PC-3 (cell line): ENCODE measurements around the gene MED8. TPM values are rescaled to one million over a fixed set of nuclear protein-coding genes. Genes with fewer than 3 reads are reported as not detected.
"Not testable (repeated sequence)": the region's sequence is repeated elsewhere in the genome, so short reads cannot be mapped to it uniquely, and the experiment has no call there.

Experiments used
- ATAC-seq: fragments of 200-7000 bp; cut with Tn5 transposase; 2 replicates; pipeline ENCODE4 v1.9.1; 2020; ENCODE audit warnings: mild to moderate bottlenecking, moderate library complexity
- BruUV-seq: library from RNA; stranded (reverse); fragments of 400-500 nt; replicated peaks from 2 replicates; lab custom pipeline; 2021; lab: Mats Ljungman, UMichigan
- CTCF ChIA-PET: fragments of 300-600 bp; sonication (Branson Sonifier 250); formaldehyde crosslinking; loops from one replicate; lab custom pipeline; 2022; ENCODE audit warnings: antibody characterized with exemption; lab: Charles Lee
- POLR2A ChIA-PET: fragments of 300-600 bp; sonication (Branson Sonifier 250); formaldehyde crosslinking; loops from one replicate; lab custom pipeline; 2022; ENCODE audit warnings: antibody characterized with exemption; ENCODE audit not compliant: unreplicated experiment; lab: Charles Lee
- DNase-seq: peaks from one replicate; pipeline ENCODE4 v3.0.0-alpha.2; 2015
- H2AFZ ChIP-seq: fragments of 300-600 bp; sonication (generic); 2 replicates; pipeline ENCODE4 v1.6.0; 2016; ENCODE audit warnings: antibody characterized with exemption, low read length
- H3F3A ChIP-seq: fragments of 300-600 bp; sonication (generic); one replicate; pipeline ENCODE4 v1.6.0; 2017; ENCODE audit warnings: antibody characterized with exemption, low read length, control low read depth, mild to moderate bottlenecking; ENCODE audit not compliant: unreplicated experiment
- H3K27ac ChIP-seq: fragments of 300-600 bp; sonication (generic); 2 replicates; pipeline ENCODE4 v1.5.1; 2016; ENCODE audit warnings: mild to moderate bottlenecking, low read length
- H3K27me3 ChIP-seq: fragments of 300-600 bp; sonication (generic); 2 replicates; pipeline ENCODE4 v1.6.1; 2016; ENCODE audit warnings: low read length, mixed read lengths
- H3K36me3 ChIP-seq: fragments of 300-600 bp; sonication (generic); 2 replicates; pipeline ENCODE4 v1.6.1; 2016; ENCODE audit warnings: low read depth, mixed run types, low read length, mixed read lengths
- H3K4me1 ChIP-seq: fragments of 300-600 bp; sonication (generic); 2 replicates; pipeline ENCODE4 v1.5.1; 2016; ENCODE audit warnings: low read length; ENCODE audit not compliant: insufficient read depth
- H3K4me2 ChIP-seq: fragments of 300-600 bp; sonication (generic); 2 replicates; pipeline ENCODE4 v1.6.0; 2016; ENCODE audit warnings: low read length
- H3K4me3 ChIP-seq: fragments of 300-600 bp; sonication (generic); 2 replicates; pipeline ENCODE4 v1.5.1; 2016; ENCODE audit warnings: mild to moderate bottlenecking, low read length, mixed read lengths
- H3K79me2 ChIP-seq: fragments of 300-600 bp; sonication (generic); 2 replicates; pipeline ENCODE4 v1.6.1; 2017; ENCODE audit warnings: low read length, mixed read lengths
- H3K9ac ChIP-seq: fragments of 300-600 bp; sonication (generic); 2 replicates; pipeline ENCODE4 v1.6.0; 2016; ENCODE audit warnings: mild to moderate bottlenecking, low read length
- H3K9me2 ChIP-seq: fragments of 300-600 bp; sonication (generic); replicated peaks from 2 replicates; pipeline ENCODE4 v1.6.1; 2016; ENCODE audit warnings: mixed run types, low read length, mixed read lengths
- H3K9me3 ChIP-seq: fragments of 300-600 bp; sonication (generic); 2 replicates; pipeline ENCODE4 v1.6.1; 2016; ENCODE audit warnings: low read length, mixed read lengths
- H4K20me1 ChIP-seq: fragments of 300-600 bp; sonication (generic); 2 replicates; pipeline ENCODE4 v1.6.1; 2016; ENCODE audit warnings: low read length, mixed read lengths
- EZH2 ChIP-seq: fragments of 300-600 bp; sonication (generic); IDR thresholded peaks from one replicate; pipeline ENCODE4 v1.6.1; 2017; ENCODE audit warnings: antibody characterized with exemption, mild to moderate bottlenecking, low read length; ENCODE audit not compliant: unreplicated experiment
- EZH2phosphoT487 ChIP-seq: fragments of 300-600 bp; sonication (generic); IDR thresholded peaks from 2 replicates; pipeline ENCODE4 v1.6.1; 2018; ENCODE audit warnings: mild to moderate bottlenecking, antibody characterized with exemption, low read length, borderline replicate concordance
- intact Hi-C: fragments of 100-400 bp; cut with micrococcal nuclease; formaldehyde crosslinking; loops from 2 replicates; pipeline ENCODE4 v1.9.0; 2023
- total RNA-seq: library from RNA; depleted of rRNA; stranded (reverse); fragments of >200 nt; gene quantifications from 2 replicates; pipeline ENCODE4 v1.2.3, GENCODE V29; 2014
- TF ChIP-seq, protein P1 (sequence below): fragments of 300-600 bp; sonication (generic); conservative IDR thresholded peaks from 2 replicates; pipeline ENCODE4 v1.5.1; 2017; ENCODE audit warnings: antibody characterized with exemption, low read depth, mild to moderate bottlenecking, low read length

MED8 gene
- total RNA-seq, 1 experiment from 2014 or later = 41.8 TPM

DNA sequence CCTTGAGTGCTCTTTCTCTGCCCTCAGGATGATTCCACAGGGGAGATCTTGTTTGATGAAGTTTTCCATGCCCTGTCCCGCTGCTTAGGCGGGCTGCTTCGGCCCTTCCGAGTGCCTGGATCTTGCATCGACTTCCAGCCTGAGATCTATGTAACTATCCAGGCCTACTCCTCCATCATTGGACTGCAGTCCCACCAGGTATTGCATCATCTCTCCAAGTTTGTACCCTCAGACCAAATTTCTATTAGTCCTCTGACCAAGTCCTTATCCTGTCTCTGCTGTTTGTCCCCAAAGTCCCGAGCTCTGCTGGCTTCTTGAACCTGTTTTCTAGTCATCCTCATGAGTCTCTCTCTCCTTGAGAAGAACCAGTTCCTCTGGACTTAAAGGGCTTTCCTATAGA lies 14.8 kb upstream of the MED8 start:
- H3K4me3 ChIP-seq = no peak overlapping the region
- ChIA-PET POLR2A (no interaction called here), CTCF (no interaction called here)
- TF ChIP-seq EZH2phosphoT487 (no peak), EZH2 (no peak)
- TF ChIP-seq, protein P1, sequence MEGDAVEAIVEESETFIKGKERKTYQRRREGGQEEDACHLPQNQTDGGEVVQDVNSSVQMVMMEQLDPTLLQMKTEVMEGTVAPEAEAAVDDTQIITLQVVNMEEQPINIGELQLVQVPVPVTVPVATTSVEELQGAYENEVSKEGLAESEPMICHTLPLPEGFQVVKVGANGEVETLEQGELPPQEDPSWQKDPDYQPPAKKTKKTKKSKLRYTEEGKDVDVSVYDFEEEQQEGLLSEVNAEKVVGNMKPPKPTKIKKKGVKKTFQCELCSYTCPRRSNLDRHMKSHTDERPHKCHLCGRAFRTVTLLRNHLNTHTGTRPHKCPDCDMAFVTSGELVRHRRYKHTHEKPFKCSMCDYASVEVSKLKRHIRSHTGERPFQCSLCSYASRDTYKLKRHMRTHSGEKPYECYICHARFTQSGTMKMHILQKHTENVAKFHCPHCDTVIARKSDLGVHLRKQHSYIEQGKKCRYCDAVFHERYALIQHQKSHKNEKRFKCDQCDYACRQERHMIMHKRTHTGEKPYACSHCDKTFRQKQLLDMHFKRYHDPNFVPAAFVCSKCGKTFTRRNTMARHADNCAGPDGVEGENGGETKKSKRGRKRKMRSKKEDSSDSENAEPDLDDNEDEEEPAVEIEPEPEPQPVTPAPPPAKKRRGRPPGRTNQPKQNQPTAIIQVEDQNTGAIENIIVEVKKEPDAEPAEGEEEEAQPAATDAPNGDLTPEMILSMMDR = no peak
- H3K79me2 ChIP-seq = no peaks in the 10 kb centered on the region
- H3K9ac ChIP-seq = no peak overlapping the region
- no TSS peak for BruUV-seq
- H3K4me2 ChIP-seq = no peak overlapping the region
- peaks cover 43% of the 10 kb centered on the region for H3K36me3 ChIP-seq
- no peaks in the 10 kb centered on the region for H3K9me2 ChIP-seq
- no peak for ATAC-seq
- H2AFZ ChIP-seq = no peak overlapping the region
- H4K20me1 ChIP-seq = no peaks in the 10 kb centered on the region
- no peak for DNase-seq
- intact Hi-C loops = no loop called here
- no peaks in the 10 kb centered on the region for H3K27me3 ChIP-seq
- H3K27ac ChIP-seq = no peak overlapping the region
- no peaks in the 10 kb centered on the region for H3F3A ChIP-seq
- H3K4me1 ChIP-seq = no peaks in the 10 kb centered on the region
- no peaks in the 10 kb centered on the region for H3K9me3 ChIP-seq

DNA sequence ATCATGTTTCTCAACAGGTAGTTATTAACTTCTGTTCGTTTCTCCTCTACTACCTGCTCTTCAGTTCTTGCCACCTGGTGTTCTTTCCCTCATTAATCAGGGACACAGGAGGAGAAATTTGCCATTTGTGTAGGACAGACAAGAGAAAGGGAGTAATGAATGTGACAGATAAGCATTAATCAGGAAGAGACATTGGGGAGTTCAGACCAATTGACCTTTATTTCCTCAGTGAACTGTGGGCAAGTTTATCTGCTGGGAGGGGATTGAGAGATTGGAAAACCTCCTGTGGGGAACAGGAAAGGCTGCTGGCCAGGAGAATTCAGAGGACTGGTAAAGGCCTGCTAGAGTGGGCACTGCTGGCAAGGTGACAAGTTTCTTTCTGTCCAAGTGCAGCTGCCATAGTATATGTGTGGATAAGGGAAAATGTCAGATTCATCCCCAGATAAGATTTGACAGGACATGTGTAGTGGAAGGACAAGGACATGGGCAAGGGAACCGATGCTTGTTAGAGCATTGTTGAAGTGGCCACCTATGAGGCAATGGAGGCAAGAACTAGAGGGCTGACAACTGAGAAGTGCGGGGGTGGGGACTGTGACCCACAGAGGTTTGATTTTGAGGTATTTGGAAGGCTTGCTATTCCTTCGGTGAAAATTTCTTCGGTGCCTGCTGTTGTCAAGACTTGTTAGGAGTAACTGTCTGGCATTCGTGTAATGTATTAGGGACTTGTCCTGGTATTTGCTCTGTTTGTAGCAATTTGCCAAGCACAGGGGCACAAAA lies 12.7 kb upstream of the MED8 start:
- Histone ChIP-seq H3K36me3 (peaks cover 29% of the 10 kb centered on the region), H3K79me2 (0 out of 2 replicates have a peak, but pooled peaks cover 4% of the 10 kb centered on the region), H3K27me3 (no peaks in the 10 kb centered on the region), H3K9me2 (no peaks in the 10 kb centered on the region), H3K4me3 (no peak overlapping the region), H3K9ac (no peak overlapping the region), H2AFZ (no peak overlapping the region), H3K4me1 (no peaks in the 10 kb centered on the region), H4K20me1 (no peaks in the 10 kb centered on the region), H3K27ac (no peak overlapping the region), H3K4me2 (no peak overlapping the region), H3K9me3 (no peaks in the 10 kb centered on the region), H3F3A (no peaks in the 10 kb centered on the region)
- ChIA-PET POLR2A (no interaction called here), CTCF (no interaction called here)
- TF ChIP-seq EZH2phosphoT487 (no peak), EZH2 (no peak)
- TF ChIP-seq, protein P1 = no peak
- no peak for DNase-seq
- intact Hi-C loops = no loop called here
- ATAC-seq = no peak
- BruUV-seq = no TSS peak

DNA sequence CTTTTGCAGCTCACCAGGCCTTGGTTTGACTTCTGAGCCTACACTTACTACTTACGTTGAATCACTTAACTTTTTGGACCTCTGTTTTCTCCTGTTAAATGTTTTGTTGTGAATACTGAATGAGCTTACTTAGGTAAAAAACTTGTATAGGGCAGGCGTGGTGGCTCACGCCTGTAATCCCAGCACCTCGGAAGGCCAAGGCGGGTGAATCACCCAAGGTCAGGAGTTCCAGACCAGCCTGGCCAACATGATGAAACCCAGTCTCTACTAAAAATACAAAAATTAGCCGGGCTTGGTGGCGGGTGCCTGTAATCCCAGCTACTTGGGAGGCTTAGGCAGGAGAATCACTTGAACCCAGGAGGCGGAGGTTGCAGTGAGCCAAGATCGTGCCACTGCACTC lies 10.8 kb upstream of the MED8 start:
- BruUV-seq, CTCF ChIA-PET, H3K4me2 ChIP-seq: not testable (repeated sequence)

More for the DNA sequence above, 10.8 kb upstream of the MED8 start:
- POLR2A ChIA-PET, H3K27me3 ChIP-seq, ATAC-seq, H3F3A ChIP-seq, H3K9me2 ChIP-seq, H3K79me2 ChIP-seq, DNase-seq, H3K9me3 ChIP-seq, intact Hi-C loops, H4K20me1 ChIP-seq, H2AFZ ChIP-seq, H3K9ac ChIP-seq, H3K27ac ChIP-seq, H3K4me3 ChIP-seq: not testable (repeated sequence)
- Histone ChIP-seq H3K36me3 (peaks cover 16% of the 10 kb centered on the region), H3K4me1 (peaks cover 15% of the 10 kb centered on the region)
